Renal cortical epithelial cell (primary cell): ENCODE results near the gene DIP2C. TPM values are rescaled to one million over a fixed set of nuclear protein-coding genes. Genes with fewer than 3 reads are reported as not detected.
"Not testable (repeated sequence)": the region's sequence is repeated elsewhere in the genome, so short reads cannot be mapped to it uniquely, and the experiment has no call there.

Experiments used
- DNase-seq: peaks from one replicate; pipeline ENCODE4 v3.0.0-alpha.2; 2011; ENCODE audit warnings: low read depth
- total RNA-seq: library from RNA; depleted of rRNA; stranded (reverse); fragments of >200 nt; gene quantifications from 2 replicates; pipeline ENCODE4 v1.2.3, GENCODE V29; 2014

Gene DIP2C
- total RNA-seq, 1 donor from 2014 or later, result 14.4 TPM

GRCh38 chr10:517241-517830 is 172.1 kb downstream of the DIP2C start:
- no peak for DNase-seq

- DNase-seq, result no peak
These were observed 172.7 kb downstream of the DIP2C start for GRCh38 chr10:516764-517163.

- DNase-seq, result no peak
These were observed 173.8 kb downstream of the DIP2C start for GRCh38 chr10:515674-516073.

GRCh38 chr10:514137-514671 is 175.3 kb downstream of the DIP2C start:
- no peak for DNase-seq

- DNase-seq, result no peak
These were observed 176.1 kb downstream of the DIP2C start for GRCh38 chr10:513393-513792.

- DNase-seq, result not testable (repeated sequence)
These were observed 176.8 kb downstream of the DIP2C start for GRCh38 chr10:512661-513060.

- DNase-seq, result no peak
These were observed 177.6 kb downstream of the DIP2C start for GRCh38 chr10:511849-512191.

- DNase-seq, result peak; percentile 88
These were observed 178.2 kb downstream of the DIP2C start for GRCh38 chr10:511101-511848.

GRCh38 chr10:510415-510881 is 179.0 kb downstream of the DIP2C start:
- no peak for DNase-seq

- no peak for DNase-seq
These were observed 179.9 kb downstream of the DIP2C start for GRCh38 chr10:509361-510102.

- no peak for DNase-seq
These were observed 180.7 kb downstream of the DIP2C start for GRCh38 chr10:508726-509125.

- DNase-seq, result no peak
These were observed 181.5 kb downstream of the DIP2C start for GRCh38 chr10:507908-508444.

- DNase-seq, result no peak
These were observed 182.1 kb downstream of the DIP2C start for GRCh38 chr10:507355-507699.

- no peak for DNase-seq
These were observed 182.8 kb downstream of the DIP2C start for GRCh38 chr10:506451-507354.

- DNase-seq, result no peak
These were observed 184.0 kb downstream of the DIP2C start for GRCh38 chr10:505419-505818.

GRCh38 chr10:504806-505205 is 184.7 kb downstream of the DIP2C start:
- no peak for DNase-seq

GRCh38 chr10:504121-504611 is 185.3 kb downstream of the DIP2C start:
- no peak for DNase-seq

GRCh38 chr10:501596-501995 is 187.9 kb downstream of the DIP2C start:
- no peak for DNase-seq

- DNase-seq, result peak; percentile 3
These were observed 188.6 kb downstream of the DIP2C start for GRCh38 chr10:500876-501275.

GRCh38 chr10:499991-500390 is 189.5 kb downstream of the DIP2C start:
- DNase-seq, result no peak

- no peak for DNase-seq
These were observed 190.6 kb downstream of the DIP2C start for GRCh38 chr10:498760-499435.
